HG02642 (cell line): ENCODE measurements around the gene CAMTA1.
A peak's percentile ranks its signal among the peaks of the same experiment; 100 is the strongest.

Source experiments
- ATAC-seq: cut with Tn5 transposase; IDR thresholded peaks from one replicate; pipeline ENCODE4 v1.9.1; 2021; ENCODE audit warnings: mild to moderate bottlenecking; ENCODE audit not compliant: unreplicated experiment, poor library complexity

The CAMTA1 gene

GRCh38 chr1:7650801-7651200, 865.5 kb downstream of the CAMTA1 start:
- ATAC-seq: no peak

GRCh38 chr1:7651203-7651602, 865.9 kb downstream of the CAMTA1 start:
- no peak for ATAC-seq

- ATAC-seq: no peak
Measured at GRCh38 chr1:7652061-7652460, 866.8 kb downstream of the CAMTA1 start.

- ATAC-seq: no peak
Measured at GRCh38 chr1:7652515-7653098, 867.4 kb downstream of the CAMTA1 start.

- ATAC-seq: no peak
Measured at GRCh38 chr1:7654725-7655124, 869.5 kb downstream of the CAMTA1 start.

GRCh38 chr1:7655354-7655753, 870.1 kb downstream of the CAMTA1 start:
- ATAC-seq: no peak

- ATAC-seq: no peak
Measured at GRCh38 chr1:7656557-7657215, 871.4 kb downstream of the CAMTA1 start.

- ATAC-seq: no peak
Measured at GRCh38 chr1:7657287-7658016, 872.2 kb downstream of the CAMTA1 start.

GRCh38 chr1:7658099-7658498, 872.8 kb downstream of the CAMTA1 start:
- no peak for ATAC-seq

GRCh38 chr1:7659514-7659913, 874.3 kb downstream of the CAMTA1 start:
- ATAC-seq: no peak

- no peak for ATAC-seq
Measured at GRCh38 chr1:7663451-7664146, 878.3 kb downstream of the CAMTA1 start.

- ATAC-seq: no peak
Measured at GRCh38 chr1:7664147-7664892, 879.1 kb downstream of the CAMTA1 start.

- ATAC-seq: no peak
Measured at GRCh38 chr1:7664893-7665250, 879.6 kb downstream of the CAMTA1 start.

GRCh38 chr1:7666249-7666648, 881.0 kb downstream of the CAMTA1 start:
- ATAC-seq: no peak

- ATAC-seq: no peak
Measured at GRCh38 chr1:7667159-7667558, 881.9 kb downstream of the CAMTA1 start.

- ATAC-seq: peak; percentile 58
Measured at GRCh38 chr1:7667625-7668218, 882.5 kb downstream of the CAMTA1 start.

GRCh38 chr1:7669559-7670311, 884.5 kb downstream of the CAMTA1 start:
- no peak for ATAC-seq

GRCh38 chr1:7670334-7671145, 885.3 kb downstream of the CAMTA1 start:
- ATAC-seq: no peak

- no peak for ATAC-seq
Measured at GRCh38 chr1:7671146-7671465, 885.9 kb downstream of the CAMTA1 start.
